Measurements from ENCODE around the gene OSER1.

- TF ChIP-seq CTCF (IDR thresholded peaks at IDR 0.05) (no peak), POLR2A (IDR thresholded peaks at IDR 0.05) (no peak)
Observed at GRCh38 chr20:44228465-44229258, 18.1 kb upstream of the OSER1 start.

All from testis (tissue), 2 donors.